GM12872 (cell line): ENCODE measurements around the gene CSNK1D.

Experiments used
- CTCF ChIP-seq: IDR thresholded peaks from 3 replicates; pipeline ENCODE4 v1.5.1; 2011; ENCODE audit warnings: low read depth, mild to moderate bottlenecking, low read length, moderate library complexity; ENCODE audit not compliant: insufficient read depth

Gene CSNK1D

GRCh38 chr17:82218349-82219075, 55.0 kb downstream of the CSNK1D start:
- TF ChIP-seq CTCF = no peak

GRCh38 chr17:82217530-82218204, 55.8 kb downstream of the CSNK1D start:
- TF ChIP-seq CTCF = no peak

DNA sequence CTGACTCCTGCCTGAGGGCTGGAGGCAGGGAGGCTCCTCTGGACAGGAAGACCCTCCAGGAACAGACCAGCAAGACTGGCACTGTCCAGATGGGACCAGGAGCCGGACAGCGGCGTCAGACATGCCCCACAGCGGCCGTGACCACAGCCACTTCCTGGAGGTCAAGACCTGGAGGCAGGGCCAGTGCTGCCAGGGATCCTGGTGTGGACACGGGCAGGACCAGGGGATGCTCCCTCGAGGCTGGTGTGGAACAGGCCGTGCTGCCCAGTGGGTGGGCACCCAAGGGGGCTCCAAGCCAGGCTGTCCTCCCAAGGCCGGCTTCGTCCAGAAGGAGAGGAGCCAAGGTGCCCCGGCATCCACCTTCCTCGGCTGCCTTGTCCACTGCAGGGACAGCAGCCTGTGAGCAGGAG, 56.4 kb downstream of the CSNK1D start:
- no peak for TF ChIP-seq CTCF

DNA sequence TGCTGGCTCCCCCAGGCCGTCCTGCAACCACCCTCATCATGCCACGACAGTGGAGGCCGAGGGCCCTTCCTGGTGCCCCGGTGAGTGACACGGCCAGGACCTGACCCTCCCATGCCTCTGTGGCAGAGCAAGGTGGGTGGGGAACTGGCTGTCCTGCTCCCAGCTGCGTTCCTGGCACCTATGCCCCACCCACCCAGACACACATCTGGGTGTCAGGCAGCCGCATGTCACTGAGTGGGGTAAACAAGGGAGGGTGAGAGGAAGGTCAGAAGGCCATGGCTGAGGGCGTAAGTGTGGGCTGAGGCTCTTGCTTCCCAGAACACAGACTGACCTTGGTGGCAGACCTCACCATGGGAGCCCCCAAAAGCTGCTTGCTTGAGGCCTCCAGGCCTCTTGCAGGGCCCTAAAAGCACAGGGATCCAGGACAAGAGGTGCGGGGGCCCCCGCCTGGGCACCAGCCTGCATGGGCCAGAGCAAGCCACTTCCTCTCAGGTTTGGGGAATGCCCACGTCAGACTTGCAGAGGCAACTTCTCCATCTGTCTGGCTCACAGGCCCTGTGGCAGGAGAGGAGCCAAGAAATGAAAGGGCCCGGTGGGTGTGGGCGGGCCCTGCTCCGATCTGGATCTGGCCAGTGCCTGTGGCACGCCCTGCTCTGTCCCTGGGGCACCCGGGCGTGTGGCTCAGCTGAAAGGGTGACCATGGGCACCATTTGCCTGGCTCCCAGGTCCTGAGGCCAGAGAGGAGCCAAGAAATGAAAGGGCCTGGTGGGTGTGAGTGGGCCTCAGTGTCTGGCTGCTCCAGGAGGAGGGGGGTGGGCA, 57.0 kb downstream of the CSNK1D start:
- TF ChIP-seq CTCF = no peak

- TF ChIP-seq CTCF = no peak
These were observed 57.6 kb downstream of the CSNK1D start for GRCh38 chr17:82215972-82216300.

- TF ChIP-seq CTCF = no peak
These were observed 58.2 kb downstream of the CSNK1D start for GRCh38 chr17:82215095-82215971.
